Measurements from ENCODE around the gene CENPU.
"Not testable (repeated sequence)": the region's sequence is repeated elsewhere in the genome, so short reads cannot be mapped to it uniquely, and the experiment has no call there.

Gene CENPU

GRCh38 chr4:184752496-184753275 lies 18.8 kb upstream of the CENPU start:
- H3K27ac ChIP-seq: no peak overlapping the region
- no peak for DNase-seq (ENCODE audit: low read depth, low spot score)

- DNase-seq (ENCODE audit: low read depth, low spot score): no peak
- H3K27ac ChIP-seq: no peak overlapping the region
These were observed 17.7 kb upstream of the CENPU start for GRCh38 chr4:184751585-184751956.

- no peak for DNase-seq (ENCODE audit: low read depth, low spot score)
- peak overlapping the region; percentile 84 for H3K27ac ChIP-seq
These were observed 17.2 kb upstream of the CENPU start for GRCh38 chr4:184750926-184751584.

GRCh38 chr4:184748251-184748652 lies 14.4 kb upstream of the CENPU start:
- peak; percentile 92 for DNase-seq (ENCODE audit: low read depth, low spot score)
- peak overlapping the region; percentile 84 for H3K27ac ChIP-seq

- DNase-seq (ENCODE audit: low read depth, low spot score): no peak
- H3K27ac ChIP-seq: peak overlapping the region; percentile 84
These were observed 13.3 kb upstream of the CENPU start for GRCh38 chr4:184747034-184747830.

GRCh38 chr4:184745831-184746795 lies 12.2 kb upstream of the CENPU start:
- peak overlapping the region; percentile 84 for H3K27ac ChIP-seq
- DNase-seq (ENCODE audit: low read depth, low spot score): no peak

- no peak overlapping the region for H3K27ac ChIP-seq
- no peak for DNase-seq (ENCODE audit: low read depth, low spot score)
These were observed 10.3 kb upstream of the CENPU start for GRCh38 chr4:184744236-184744635.

- no peak for DNase-seq (ENCODE audit: low read depth, low spot score)
These were observed 9.8 kb upstream of the CENPU start for GRCh38 chr4:184743650-184744049.

GRCh38 chr4:184741651-184742050 lies 7.8 kb upstream of the CENPU start:
- not testable (repeated sequence) for DNase-seq (ENCODE audit: low read depth, low spot score); H3K27ac ChIP-seq

More at GRCh38 chr4:184743650-184744049, 9.8 kb upstream of the CENPU start:
- no peak overlapping the region for H3K27ac ChIP-seq

GRCh38 chr4:184740980-184741391 lies 7.1 kb upstream of the CENPU start:
- no peak for DNase-seq (ENCODE audit: low read depth, low spot score)
- H3K27ac ChIP-seq: no peak overlapping the region

GRCh38 chr4:184739575-184739974 lies 5.7 kb upstream of the CENPU start:
- not testable (repeated sequence) for DNase-seq (ENCODE audit: low read depth, low spot score)

GRCh38 chr4:184734758-184735157 lies 862 bp upstream of the CENPU start:
- no peak overlapping the region for H3K27ac ChIP-seq
- DNase-seq (ENCODE audit: low read depth, low spot score): no peak

More at GRCh38 chr4:184739575-184739974, 5.7 kb upstream of the CENPU start:
- not testable (repeated sequence) for H3K27ac ChIP-seq

GRCh38 chr4:184732126-184732525 lies 1.8 kb downstream of the CENPU start:
- peak overlapping the region; percentile 72 for H3K27ac ChIP-seq
- peak; percentile 87 for DNase-seq (ENCODE audit: low read depth, low spot score)

GRCh38 chr4:184731056-184731455 lies 2.8 kb downstream of the CENPU start:
- no peak for DNase-seq (ENCODE audit: low read depth, low spot score)
- H3K27ac ChIP-seq: no peak overlapping the region

- peak overlapping the region; percentile 43 for H3K27ac ChIP-seq
- no peak for DNase-seq (ENCODE audit: low read depth, low spot score)
These were observed 4.0 kb downstream of the CENPU start for GRCh38 chr4:184729946-184730345.

- H3K27ac ChIP-seq: peak overlapping the region; percentile 43
- no peak for DNase-seq (ENCODE audit: low read depth, low spot score)
These were observed 5.0 kb downstream of the CENPU start for GRCh38 chr4:184728858-184729257.

GRCh38 chr4:184727430-184727829 lies 6.5 kb downstream of the CENPU start:
- no peak for DNase-seq (ENCODE audit: low read depth, low spot score)
- no peak overlapping the region for H3K27ac ChIP-seq

GRCh38 chr4:184722798-184723197 lies 11.1 kb downstream of the CENPU start:
- DNase-seq (ENCODE audit: low read depth, low spot score): no peak
- no peak overlapping the region for H3K27ac ChIP-seq

GRCh38 chr4:184721254-184721653 lies 12.6 kb downstream of the CENPU start:
- H3K27ac ChIP-seq: no peak overlapping the region
- no peak for DNase-seq (ENCODE audit: low read depth, low spot score)

GRCh38 chr4:184719407-184719806 lies 14.5 kb downstream of the CENPU start:
- H3K27ac ChIP-seq: no peak overlapping the region
- no peak for DNase-seq (ENCODE audit: low read depth, low spot score)
